ENCODE measurements around the gene SMARCA4. TPM values are rescaled to one million over a fixed set of nuclear protein-coding genes. Genes with fewer than 3 reads are reported as not detected.

SMARCA4 gene
- total RNA-seq, 4 donors from 2014 or later: 42.4 to 89.9 (median 57.8) TPM

- ATAC-seq (ENCODE audit: low FRiP score): no peak
- no peak for TF ChIP-seq CTCF (IDR thresholded peaks at IDR 0.05)
- DNase-seq (ENCODE audit: low spot score): no peak
Measured at GRCh38 chr19:11005521-11005920, 44.7 kb downstream of the SMARCA4 start.

GRCh38 chr19:11007385-11007784 lies 46.6 kb downstream of the SMARCA4 start:
- ATAC-seq (ENCODE audit: low FRiP score): no peak
- no peak for TF ChIP-seq CTCF (IDR thresholded peaks at IDR 0.05)
- no peak for DNase-seq (ENCODE audit: low spot score)

GRCh38 chr19:11007962-11008532 lies 47.2 kb downstream of the SMARCA4 start:
- ATAC-seq (ENCODE audit: low FRiP score) (no peak), DNase-seq (ENCODE audit: low spot score) (no peak)
- no peak for TF ChIP-seq CTCF (IDR thresholded peaks at IDR 0.05)

GRCh38 chr19:11010041-11010440 lies 49.2 kb downstream of the SMARCA4 start:
- no peak for ATAC-seq (ENCODE audit: low FRiP score)
- TF ChIP-seq CTCF (IDR thresholded peaks at IDR 0.05): no peak

GRCh38 chr19:11012507-11012906 lies 51.7 kb downstream of the SMARCA4 start:
- ATAC-seq (ENCODE audit: low FRiP score) (no peak), DNase-seq (ENCODE audit: low spot score) (no peak)
- TF ChIP-seq CTCF (IDR thresholded peaks at IDR 0.05): no peak

More at GRCh38 chr19:11010041-11010440, 49.2 kb downstream of the SMARCA4 start:
- DNase-seq (ENCODE audit: low spot score): no peak

- ATAC-seq (ENCODE audit: low FRiP score): no peak
- no peak for DNase-seq (ENCODE audit: low spot score)
- no peak for TF ChIP-seq CTCF (IDR thresholded peaks at IDR 0.05)
Measured at GRCh38 chr19:11013771-11014170, 52.9 kb downstream of the SMARCA4 start.

GRCh38 chr19:11014403-11014911 lies 53.6 kb downstream of the SMARCA4 start:
- ATAC-seq (ENCODE audit: low FRiP score) (no peak), DNase-seq (ENCODE audit: low spot score) (no peak)
- TF ChIP-seq CTCF (IDR thresholded peaks at IDR 0.05): no peak

Measured in omental fat pad (tissue), 4 donors.